Ascending aorta (tissue), 2 donors: ENCODE measurements around the gene AP2B1. TPM values are rescaled to one million over a fixed set of nuclear protein-coding genes. Genes with fewer than 3 reads are reported as not detected.
A peak's percentile ranks its signal among the peaks of the same experiment; 100 is the strongest.

Experiments used
- DNase-seq, 2 donors: peaks; one replicate each; pipeline ENCODE4 v3.0.0-alpha.2; 2019; ENCODE audit warnings: low spot score in 2 of 2
- H3K27ac ChIP-seq, 2 donors: fragments of 200-600 bp; sonication (generic); one replicate each; pipeline ENCODE4 v1.5.1; 2016 to 2017; ENCODE audit warnings: mild to moderate bottlenecking in 1 of 2
- H3K27me3 ChIP-seq: fragments of 200-600 bp; sonication (generic); one replicate; pipeline ENCODE4 v1.5.1; 2017
- H3K36me3 ChIP-seq, 2 donors: fragments of 200-600 bp; sonication (generic); one replicate each; pipeline ENCODE4 v1.5.1; 2016
- H3K4me1 ChIP-seq, 2 donors: fragments of 200-600 bp; sonication (generic); one replicate each; pipeline ENCODE4 v1.5.1; 2016 to 2017; ENCODE audit warnings: mild to moderate bottlenecking in 1 of 2
- H3K4me3 ChIP-seq, 2 donors: fragments of 200-600 bp; sonication (generic); one replicate each; pipeline ENCODE4 v1.5.1; 2016 to 2017; ENCODE audit warnings: mild to moderate bottlenecking in 1 of 2
- H3K9me3 ChIP-seq, 2 donors: fragments of 200-600 bp; sonication (generic); one replicate each; pipeline ENCODE4 v1.5.1; 2016
- CTCF ChIP-seq, 3 experiments: fragments of 200-600 bp in 2 of 3; fragments of 450-650 bp in 1 of 3; sonication (generic) in 2 of 3; IDR thresholded peaks; one replicate each; pipeline ENCODE4 v1.5.1; 2016 to 2019; ENCODE audit warnings: antibody characterized with exemption in 3 of 3, mild to moderate bottlenecking in 1 of 3, moderate library complexity in 1 of 3
- intact Hi-C: fragments of 100-400 bp; cut with DNase I; formaldehyde crosslinking; loops from one replicate; pipeline ENCODE4 v1.15.1; 2023
- total RNA-seq: library from RNA; depleted of rRNA; stranded (reverse); fragments of >200 nt; gene quantifications from one replicate; pipeline ENCODE4 v1.1.0, GENCODE V29; 2016

Gene AP2B1
- total RNA-seq, 1 donor from 2014 or later, result 59.5 TPM

- Histone ChIP-seq H3K4me1 (peaks cover 2 to 4% of the 10 kb centered on the region in 2 donors), H3K27me3 (peaks cover 18% of the 10 kb centered on the region), H3K36me3 (no peaks in the 10 kb centered on the region), H3K27ac (no peak overlapping the region), H3K9me3 (no peaks in the 10 kb centered on the region), H3K4me3 (peak overlapping the region; percentile 12 to 52)
- no peak for TF ChIP-seq CTCF (IDR thresholded peaks at IDR 0.05)
- intact Hi-C loops, result no loop called here
- no peak for DNase-seq
Observed at GRCh38 chr17:35740997-35741931, 154.1 kb downstream of the AP2B1 start.

GRCh38 chr17:35742496-35742895, 155.4 kb downstream of the AP2B1 start:
- no peak overlapping the region for H3K27ac ChIP-seq
- intact Hi-C loops, result no loop called here
- H3K4me3 ChIP-seq, result no peak overlapping the region
- H3K4me1 ChIP-seq, result peaks cover 2 to 4% of the 10 kb centered on the region in 2 donors
- no peak for DNase-seq
- H3K9me3 ChIP-seq, result no peaks in the 10 kb centered on the region
- H3K36me3 ChIP-seq, result no peaks in the 10 kb centered on the region
- TF ChIP-seq CTCF (IDR thresholded peaks at IDR 0.05), result no peak
- peaks cover 18% of the 10 kb centered on the region for H3K27me3 ChIP-seq

GRCh38 chr17:35742896-35743477, 155.9 kb downstream of the AP2B1 start:
- H3K27me3 ChIP-seq, result peaks cover 18% of the 10 kb centered on the region
- no peak for TF ChIP-seq CTCF (IDR thresholded peaks at IDR 0.05)
- H3K4me3 ChIP-seq, result no peak overlapping the region
- H3K4me1 ChIP-seq, result peaks cover 2 to 4% of the 10 kb centered on the region in 2 donors
- DNase-seq, result no peak
- no peaks in the 10 kb centered on the region for H3K36me3 ChIP-seq
- no peak overlapping the region for H3K27ac ChIP-seq
- no peaks in the 10 kb centered on the region for H3K9me3 ChIP-seq
- intact Hi-C loops, result no loop called here

- no peak for DNase-seq
- intact Hi-C loops, result no loop called here
- Histone ChIP-seq H3K4me1 (peaks cover 2 to 4% of the 10 kb centered on the region in 2 donors), H3K27ac (no peak overlapping the region), H3K27me3 (peaks cover 18% of the 10 kb centered on the region), H3K36me3 (no peaks in the 10 kb centered on the region), H3K9me3 (no peaks in the 10 kb centered on the region), H3K4me3 (no peak overlapping the region)
- no peak for TF ChIP-seq CTCF (IDR thresholded peaks at IDR 0.05)
Observed at GRCh38 chr17:35743626-35744328, 156.7 kb downstream of the AP2B1 start.

- Histone ChIP-seq H3K36me3 (no peaks in the 10 kb centered on the region), H3K27ac (no peak overlapping the region), H3K4me3 (no peak overlapping the region), H3K9me3 (no peaks in the 10 kb centered on the region), H3K27me3 (peaks cover 18% of the 10 kb centered on the region), H3K4me1 (peaks cover 2 to 6% of the 10 kb centered on the region in 2 donors)
- TF ChIP-seq CTCF (IDR thresholded peaks at IDR 0.05), result no peak
- intact Hi-C loops, result loop anchor here (5.0 kb wide), 1 partner anchor 83 kb away; no protein-coding TSS in a partner anchor
- DNase-seq, result no peak
Observed at GRCh38 chr17:35744830-35745229, 157.7 kb downstream of the AP2B1 start.
